ENCODE measurements around the gene GDI1. TPM values are rescaled to one million over a fixed set of nuclear protein-coding genes. Genes with fewer than 3 reads are reported as not detected.

Gene GDI1
- 110 and 115 TPM in 2 replicates for total RNA-seq

GRCh38 chrX:154436983-154437752 lies at the start of gene GDI1:
Gene GDI1, plus strand, starts transcription at chrX:154437154. Its CDS starts 101 bp downstream, at chrX:154437255.

GRCh38 chrX:154397888-154398667 lies 38.9 kb upstream of the GDI1 start, which contains the start of gene RPL10:
Gene RPL10, plus strand, starts transcription at chrX:154398377. Its CDS starts 143 bp downstream, at chrX:154398520.

GRCh38 chrX:154409222-154409871 lies 27.6 kb upstream of the GDI1 start, which contains the start of gene DNASE1L1:
Gene DNASE1L1, minus strand, starts transcription at chrX:154409254. Its CDS starts 3,686 bp downstream, at chrX:154405568.

GRCh38 chrX:154428176-154429171 lies 8.5 kb upstream of the GDI1 start, which contains the start of gene ATP6AP1:
Gene ATP6AP1, plus strand, starts transcription at chrX:154428677. Its CDS starts 16 bp downstream, at chrX:154428693.

GRCh38 chrX:154443992-154444754 lies 7.2 kb downstream of the GDI1 start, which contains the start of gene FAM50A:
Gene FAM50A, plus strand, starts transcription at chrX:154444141. Its CDS starts 95 bp downstream, at chrX:154444236.

GRCh38 chrX:154458116-154458953 lies 21.4 kb downstream of the GDI1 start, which contains the start of gene PLXNA3:
Gene PLXNA3, plus strand, starts transcription at chrX:154458281. Its CDS starts 1,903 bp downstream, at chrX:154460184.

GRCh38 chrX:154478728-154479622 lies 42.0 kb downstream of the GDI1 start, which contains the start of gene LAGE3:
Gene LAGE3, minus strand, starts transcription at chrX:154479281. Its CDS starts 366 bp downstream, at chrX:154478915.

GRCh38 chrX:154486396-154487207 lies 49.6 kb downstream of the GDI1 start, which contains the start of gene UBL4A:
Gene UBL4A, minus strand, starts transcription at chrX:154486615. Its CDS starts 31 bp downstream, at chrX:154486584.

GRCh38 chrX:154490414-154491083 lies 53.6 kb downstream of the GDI1 start, which contains the start of gene SLC10A3:
Gene SLC10A3, minus strand, starts transcription at chrX:154490629. Its CDS starts 1,689 bp downstream, at chrX:154488940.

Other genes with a start within 250 kb of the GDI1 start
- gene OPN1MW2, start 217.4 kb upstream of the GDI1 start, total RNA-seq = not detected in 2 replicates
- gene OPN1MW3, start 179.6 kb upstream of the GDI1 start, total RNA-seq = not detected in 2 replicates
- gene TEX28, start 142.0 kb upstream of the GDI1 start, total RNA-seq = not detected in 2 replicates
- not detected in 2 replicates for gene TKTL1, start 141.4 kb upstream of the GDI1 start, total RNA-seq
- 2,419 and 3,747 TPM in 2 replicates for gene FLNA, start 62.5 kb upstream of the GDI1 start, total RNA-seq
- gene EMD, start 57.9 kb upstream of the GDI1 start, total RNA-seq = 17.1 and 20.6 TPM in 2 replicates
- 2,853 and 3,007 TPM in 2 replicates for gene RPL10, start 38.8 kb upstream of the GDI1 start, total RNA-seq
- 31.5 and 54.7 TPM in 2 replicates for gene DNASE1L1, start 27.9 kb upstream of the GDI1 start, total RNA-seq
- 16.3 and 19.1 TPM in 2 replicates for gene TAFAZZIN, start 25.6 kb upstream of the GDI1 start, total RNA-seq
- gene ATP6AP1, start 8.5 kb upstream of the GDI1 start, total RNA-seq = 58.3 and 72.5 TPM in 2 replicates
- gene FAM50A, start 7.0 kb downstream of the GDI1 start, total RNA-seq = 89.5 and 112 TPM in 2 replicates
- gene PLXNA3, start 21.1 kb downstream of the GDI1 start, total RNA-seq = 19.2 and 26.2 TPM in 2 replicates
- 11.4 and 25.7 TPM in 2 replicates for gene LAGE3, start 42.1 kb downstream of the GDI1 start, total RNA-seq
- gene UBL4A, start 49.5 kb downstream of the GDI1 start, total RNA-seq = 41.7 and 59.2 TPM in 2 replicates
- gene SLC10A3, start 53.5 kb downstream of the GDI1 start, total RNA-seq = 15.9 and 17.5 TPM in 2 replicates
- 32.4 TPM in 2 replicates for gene FAM3A, start 79.1 kb downstream of the GDI1 start, total RNA-seq
- 62.4 and 81.9 TPM in 2 replicates for gene G6PD, start 109.7 kb downstream of the GDI1 start, total RNA-seq
- 17.5 and 18.7 TPM in 2 replicates for gene IKBKG, start 110.5 kb downstream of the GDI1 start, total RNA-seq
- gene CTAG1A, start 148.0 kb downstream of the GDI1 start, total RNA-seq = not detected in 2 replicates
- not detected in 2 replicates for gene CTAG1B, start 182.1 kb downstream of the GDI1 start, total RNA-seq
- not detected in 2 replicates for gene CTAG2, start 216.4 kb downstream of the GDI1 start, total RNA-seq